ENCODE measurements around the gene RGS7.

RGS7 gene

GRCh38 chr1:240970253-240970652 lies 386.8 kb downstream of the RGS7 start:
- no peaks in the 10 kb centered on the region for H4K20me1 ChIP-seq (ENCODE audit: insufficient read depth, low read length)
- H2AFZ ChIP-seq (ENCODE audit: low read depth, low read length) = no peak overlapping the region
- H3K4me3 ChIP-seq (ENCODE audit: low read length) = no peak overlapping the region
- H3K36me3 ChIP-seq (replicated peaks; ENCODE audit: low read depth, low read length) = no peaks in the 10 kb centered on the region
- no peak overlapping the region for H3K9ac ChIP-seq (ENCODE audit: low read length)
- H3K4me1 ChIP-seq (ENCODE audit: low read length) = no peaks in the 10 kb centered on the region
- H3K27ac ChIP-seq (ENCODE audit: low read length) = no peak overlapping the region
- no peak overlapping the region for H3K4me2 ChIP-seq (ENCODE audit: low read length)
- no peaks in the 10 kb centered on the region for H3K9me3 ChIP-seq (ENCODE audit: insufficient read depth, low read length)
- peaks cover 26% of the 10 kb centered on the region for H3K27me3 ChIP-seq (ENCODE audit: low read depth, low read length)
- no peaks in the 10 kb centered on the region for H3K79me2 ChIP-seq (ENCODE audit: low read length)
- TF ChIP-seq EZH2phosphoT487 (IDR thresholded peaks at IDR 0.05; ENCODE audit: low read depth) (no peak), CTCF (IDR thresholded peaks at IDR 0.05; ENCODE audit: low read depth, low read length) (no peak)

- peaks cover 33% of the 10 kb centered on the region for H3K27me3 ChIP-seq (ENCODE audit: low read depth, low read length)
- no peak overlapping the region for H3K4me3 ChIP-seq (ENCODE audit: low read length)
- no peak overlapping the region for H3K9ac ChIP-seq (ENCODE audit: low read length)
- H3K9me3 ChIP-seq (ENCODE audit: insufficient read depth, low read length) = no peaks in the 10 kb centered on the region
- TF ChIP-seq EZH2phosphoT487 (IDR thresholded peaks at IDR 0.05; ENCODE audit: low read depth) = no peak
- H2AFZ ChIP-seq (ENCODE audit: low read depth, low read length) = no peak overlapping the region
- no peaks in the 10 kb centered on the region for H3K36me3 ChIP-seq (replicated peaks; ENCODE audit: low read depth, low read length)
- no peaks in the 10 kb centered on the region for H3K4me1 ChIP-seq (ENCODE audit: low read length)
- no peak overlapping the region for H3K27ac ChIP-seq (ENCODE audit: low read length)
- H4K20me1 ChIP-seq (ENCODE audit: insufficient read depth, low read length) = no peaks in the 10 kb centered on the region
- H3K79me2 ChIP-seq (ENCODE audit: low read length) = no peaks in the 10 kb centered on the region
- no peak overlapping the region for H3K4me2 ChIP-seq (ENCODE audit: low read length)
Measured at GRCh38 chr1:240968864-240969263, 388.1 kb downstream of the RGS7 start.

GRCh38 chr1:240967070-240967724 lies 389.8 kb downstream of the RGS7 start:
- Histone ChIP-seq H3K27me3 (ENCODE audit: low read depth, low read length) (peaks cover 38% of the 10 kb centered on the region), H3K36me3 (replicated peaks; ENCODE audit: low read depth, low read length) (no peaks in the 10 kb centered on the region), H3K27ac (ENCODE audit: low read length) (no peak overlapping the region), H3K9ac (ENCODE audit: low read length) (no peak overlapping the region), H4K20me1 (ENCODE audit: insufficient read depth, low read length) (no peaks in the 10 kb centered on the region), H3K79me2 (ENCODE audit: low read length) (no peaks in the 10 kb centered on the region), H3K4me1 (ENCODE audit: low read length) (no peaks in the 10 kb centered on the region), H3K9me3 (ENCODE audit: insufficient read depth, low read length) (no peaks in the 10 kb centered on the region), H3K4me2 (ENCODE audit: low read length) (no peak overlapping the region), H3K4me3 (ENCODE audit: low read length) (no peak overlapping the region), H2AFZ (ENCODE audit: low read depth, low read length) (no peak overlapping the region)
- TF ChIP-seq CTCF (IDR thresholded peaks at IDR 0.05; ENCODE audit: low read depth, low read length) = peak; percentile 48
- no peak for TF ChIP-seq EZH2phosphoT487 (IDR thresholded peaks at IDR 0.05; ENCODE audit: low read depth)

GRCh38 chr1:240965581-240966091 lies 391.4 kb downstream of the RGS7 start:
- no peak overlapping the region for H3K27ac ChIP-seq (ENCODE audit: low read length)
- H3K4me2 ChIP-seq (ENCODE audit: low read length) = no peak overlapping the region
- H3K27me3 ChIP-seq (ENCODE audit: low read depth, low read length) = peaks cover 47% of the 10 kb centered on the region
- H3K4me3 ChIP-seq (ENCODE audit: low read length) = no peak overlapping the region
- no peak overlapping the region for H2AFZ ChIP-seq (ENCODE audit: low read depth, low read length)
- H4K20me1 ChIP-seq (ENCODE audit: insufficient read depth, low read length) = no peaks in the 10 kb centered on the region
- no peaks in the 10 kb centered on the region for H3K4me1 ChIP-seq (ENCODE audit: low read length)
- TF ChIP-seq EZH2phosphoT487 (IDR thresholded peaks at IDR 0.05; ENCODE audit: low read depth) = no peak
- no peak for TF ChIP-seq CTCF (IDR thresholded peaks at IDR 0.05; ENCODE audit: low read depth, low read length)
- H3K9ac ChIP-seq (ENCODE audit: low read length) = no peak overlapping the region
- H3K79me2 ChIP-seq (ENCODE audit: low read length) = no peaks in the 10 kb centered on the region
- H3K36me3 ChIP-seq (replicated peaks; ENCODE audit: low read depth, low read length) = no peaks in the 10 kb centered on the region
- H3K9me3 ChIP-seq (ENCODE audit: insufficient read depth, low read length) = no peaks in the 10 kb centered on the region

Measured in OCI-LY3 (cell line).